Measurements from ENCODE around the gene AFDN.

Gene AFDN

GRCh38 chr6:167791780-167792478 is 34.8 kb upstream of the AFDN start:
- TF ChIP-seq CTCF (conservative IDR thresholded peaks at IDR 0.05; ENCODE audit: control insufficient read depth, insufficient read depth, low read depth, low read length), result no peak
- H3K4me3 ChIP-seq (ENCODE audit: control insufficient read depth, low read depth, low read length), result no peak overlapping the region
- DNase-seq (ENCODE audit: low read depth), result no peak

GRCh38 chr6:167793421-167793820 is 33.3 kb upstream of the AFDN start:
- TF ChIP-seq CTCF (conservative IDR thresholded peaks at IDR 0.05; ENCODE audit: control insufficient read depth, insufficient read depth, low read depth, low read length), result no peak

GRCh38 chr6:167794161-167795157 is 32.3 kb upstream of the AFDN start:
- no peak for DNase-seq (ENCODE audit: low read depth)
- no peak overlapping the region for H3K4me3 ChIP-seq (ENCODE audit: control insufficient read depth, low read depth, low read length)
- no peak for TF ChIP-seq CTCF (conservative IDR thresholded peaks at IDR 0.05; ENCODE audit: control insufficient read depth, insufficient read depth, low read depth, low read length)

More at GRCh38 chr6:167793421-167793820, 33.3 kb upstream of the AFDN start:
- H3K4me3 ChIP-seq (ENCODE audit: control insufficient read depth, low read depth, low read length), result no peak overlapping the region
- DNase-seq (ENCODE audit: low read depth), result no peak

GRCh38 chr6:167795321-167795811 is 31.3 kb upstream of the AFDN start:
- H3K4me3 ChIP-seq (ENCODE audit: control insufficient read depth, low read depth, low read length), result no peak overlapping the region
- no peak for TF ChIP-seq CTCF (conservative IDR thresholded peaks at IDR 0.05; ENCODE audit: control insufficient read depth, insufficient read depth, low read depth, low read length)
- no peak for DNase-seq (ENCODE audit: low read depth)

GRCh38 chr6:167795874-167796191 is 30.9 kb upstream of the AFDN start:
- DNase-seq (ENCODE audit: low read depth), result no peak
- no peak for TF ChIP-seq CTCF (conservative IDR thresholded peaks at IDR 0.05; ENCODE audit: control insufficient read depth, insufficient read depth, low read depth, low read length)
- H3K4me3 ChIP-seq (ENCODE audit: control insufficient read depth, low read depth, low read length), result no peak overlapping the region

GRCh38 chr6:167796192-167796981 is 30.3 kb upstream of the AFDN start:
- TF ChIP-seq CTCF (conservative IDR thresholded peaks at IDR 0.05; ENCODE audit: control insufficient read depth, insufficient read depth, low read depth, low read length), result no peak
- H3K4me3 ChIP-seq (ENCODE audit: control insufficient read depth, low read depth, low read length), result no peak overlapping the region
- no peak for DNase-seq (ENCODE audit: low read depth)

Measured in fibroblast of mammary gland (primary cell).